ENCODE measurements around the gene SLC34A1. TPM values are rescaled to one million over a fixed set of nuclear protein-coding genes. Genes with fewer than 3 reads are reported as not detected.

Gene SLC34A1
- total RNA-seq, 1 donor from 2014 or later, result not detected

DNA sequence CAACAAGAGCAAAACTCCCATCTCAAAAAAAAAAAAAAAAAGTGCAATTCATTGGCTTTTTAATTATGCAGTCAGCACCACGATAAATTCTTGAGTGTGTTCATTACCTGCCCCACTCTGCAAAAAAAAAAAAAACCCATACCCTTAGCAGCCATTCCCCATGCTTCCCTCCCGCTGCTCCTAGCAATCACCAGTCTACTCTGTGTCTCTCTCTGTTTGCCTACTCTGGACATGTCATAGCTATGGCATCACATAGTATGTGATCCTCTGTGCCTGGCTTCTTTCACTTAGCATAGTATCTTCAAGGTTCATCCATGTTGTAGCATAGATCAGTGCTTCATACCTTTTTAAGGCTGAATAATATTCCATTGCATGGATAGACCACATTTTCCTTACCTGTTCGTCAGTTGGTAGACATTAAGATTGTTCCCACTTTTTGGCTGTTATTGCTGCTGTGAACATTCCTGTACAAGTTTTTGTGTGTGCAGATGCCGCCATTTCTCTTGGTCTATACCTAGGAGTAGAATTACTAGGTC is 55.4 kb downstream of the SLC34A1 start:
- Mint-ChIP-seq H3K36me3 (ENCODE audit: unreplicated experiment) (peaks cover 5% of the 10 kb centered on the region), H3K9me3 (ENCODE audit: unreplicated experiment) (peaks cover 7% of the 10 kb centered on the region), H3K27ac (ENCODE audit: unreplicated experiment) (no peak overlapping the region), H3K4me1 (ENCODE audit: low read depth, unreplicated experiment) (peaks cover 11% of the 10 kb centered on the region), H3K4me3 (ENCODE audit: unreplicated experiment) (no peak overlapping the region), H3K27me3 (ENCODE audit: unreplicated experiment) (peaks cover 6% of the 10 kb centered on the region)
- TF ChIP-seq, protein P1, sequence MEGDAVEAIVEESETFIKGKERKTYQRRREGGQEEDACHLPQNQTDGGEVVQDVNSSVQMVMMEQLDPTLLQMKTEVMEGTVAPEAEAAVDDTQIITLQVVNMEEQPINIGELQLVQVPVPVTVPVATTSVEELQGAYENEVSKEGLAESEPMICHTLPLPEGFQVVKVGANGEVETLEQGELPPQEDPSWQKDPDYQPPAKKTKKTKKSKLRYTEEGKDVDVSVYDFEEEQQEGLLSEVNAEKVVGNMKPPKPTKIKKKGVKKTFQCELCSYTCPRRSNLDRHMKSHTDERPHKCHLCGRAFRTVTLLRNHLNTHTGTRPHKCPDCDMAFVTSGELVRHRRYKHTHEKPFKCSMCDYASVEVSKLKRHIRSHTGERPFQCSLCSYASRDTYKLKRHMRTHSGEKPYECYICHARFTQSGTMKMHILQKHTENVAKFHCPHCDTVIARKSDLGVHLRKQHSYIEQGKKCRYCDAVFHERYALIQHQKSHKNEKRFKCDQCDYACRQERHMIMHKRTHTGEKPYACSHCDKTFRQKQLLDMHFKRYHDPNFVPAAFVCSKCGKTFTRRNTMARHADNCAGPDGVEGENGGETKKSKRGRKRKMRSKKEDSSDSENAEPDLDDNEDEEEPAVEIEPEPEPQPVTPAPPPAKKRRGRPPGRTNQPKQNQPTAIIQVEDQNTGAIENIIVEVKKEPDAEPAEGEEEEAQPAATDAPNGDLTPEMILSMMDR (IDR thresholded peaks at IDR 0.05; ENCODE audit: partially characterized antibody, unreplicated experiment), result no peak
- no peak for DNase-seq

DNA sequence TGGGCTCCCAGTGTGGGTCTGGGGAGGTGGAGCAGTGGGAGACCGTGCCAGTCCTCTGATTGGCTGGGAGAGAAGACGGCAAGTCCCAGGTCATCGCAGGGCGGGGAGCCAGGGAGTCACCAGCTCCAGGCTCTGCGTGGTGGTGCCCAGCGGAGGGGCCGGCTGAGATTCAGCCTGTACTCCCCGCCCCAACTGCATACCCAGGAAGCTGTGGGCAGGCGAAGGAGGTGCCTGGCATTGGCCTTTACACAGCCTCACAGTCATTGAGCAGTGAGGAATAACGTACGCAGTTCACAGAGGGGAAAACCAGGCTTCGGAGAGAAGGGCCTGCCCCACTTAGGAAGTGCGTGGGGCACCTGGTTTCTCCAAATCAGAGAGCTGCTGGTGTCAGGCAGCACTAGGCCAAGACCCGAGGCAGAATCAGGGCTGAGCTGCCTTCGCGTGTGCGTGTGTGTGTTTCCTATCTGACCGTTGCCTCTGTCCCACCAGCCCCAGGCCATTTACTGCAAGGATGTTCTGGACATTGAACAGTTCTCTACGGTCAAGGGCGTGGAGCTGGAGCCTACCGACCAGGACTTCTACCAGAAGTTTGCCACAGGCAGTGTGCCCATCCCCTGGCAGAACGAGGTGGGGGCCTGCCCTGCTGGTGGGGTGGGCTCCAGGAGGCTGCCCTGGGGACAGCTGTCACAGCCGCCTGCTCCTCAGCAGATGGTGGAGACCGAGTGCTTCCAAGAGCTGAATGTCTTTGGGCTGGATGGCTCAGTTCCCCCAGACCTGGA is 56.2 kb downstream of the SLC34A1 start:
- no peak for DNase-seq
- H3K27ac Mint-ChIP-seq (ENCODE audit: unreplicated experiment), result peak overlapping the region; percentile 66
- H3K4me3 Mint-ChIP-seq (ENCODE audit: unreplicated experiment), result no peak overlapping the region
- H3K4me1 Mint-ChIP-seq (ENCODE audit: low read depth, unreplicated experiment), result peaks cover 14% of the 10 kb centered on the region
- peaks cover 5% of the 10 kb centered on the region for H3K36me3 Mint-ChIP-seq (ENCODE audit: unreplicated experiment)
- H3K9me3 Mint-ChIP-seq (ENCODE audit: unreplicated experiment), result peaks cover 12% of the 10 kb centered on the region
- peaks cover 10% of the 10 kb centered on the region for H3K27me3 Mint-ChIP-seq (ENCODE audit: unreplicated experiment)
- TF ChIP-seq, protein P1 (IDR thresholded peaks at IDR 0.05; ENCODE audit: partially characterized antibody, unreplicated experiment), result no peak

DNA sequence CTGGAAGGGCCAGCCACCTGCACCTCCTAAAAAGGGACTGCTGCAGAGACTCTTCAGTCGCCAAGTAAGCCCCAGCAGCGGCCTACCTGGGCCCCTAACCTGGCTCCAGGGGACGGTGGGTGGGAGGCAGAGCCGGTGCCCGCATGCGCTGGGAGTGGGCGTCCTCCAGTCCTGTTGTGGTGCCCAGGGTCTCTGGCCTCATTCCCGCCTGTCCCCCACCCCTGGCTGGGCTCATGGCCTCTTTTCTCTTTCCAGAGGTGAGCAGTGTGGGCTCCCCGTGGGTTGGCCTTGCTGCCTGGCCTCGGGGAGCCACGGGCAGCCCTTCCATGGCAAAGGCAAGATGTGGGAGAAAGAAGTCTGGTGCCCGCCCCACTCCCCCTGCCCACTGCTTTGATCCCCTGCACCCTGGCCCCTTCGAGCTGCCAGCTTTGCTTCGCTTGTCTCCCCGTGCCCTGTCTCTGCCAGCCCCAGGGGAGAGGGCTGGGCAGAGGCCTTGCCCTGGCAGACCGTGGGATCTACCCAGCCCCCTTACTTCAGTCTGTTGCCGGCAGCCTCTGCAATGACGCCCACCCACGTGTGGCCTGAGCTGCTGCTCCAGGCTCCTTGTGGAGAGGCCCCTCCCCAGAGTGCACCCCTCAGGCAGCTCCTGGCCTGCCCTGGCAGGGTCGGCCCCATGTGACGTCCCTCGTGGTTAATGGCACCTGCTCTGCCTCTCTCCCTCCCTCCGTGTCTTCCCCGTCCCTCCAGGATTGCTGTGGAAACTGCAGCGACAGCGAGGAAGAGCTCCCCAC is 57.0 kb downstream of the SLC34A1 start:
- H3K4me1 Mint-ChIP-seq (ENCODE audit: low read depth, unreplicated experiment), result peaks cover 19% of the 10 kb centered on the region
- no peak for DNase-seq
- no peak overlapping the region for H3K27ac Mint-ChIP-seq (ENCODE audit: unreplicated experiment)
- H3K9me3 Mint-ChIP-seq (ENCODE audit: unreplicated experiment), result peaks cover 19% of the 10 kb centered on the region
- TF ChIP-seq, protein P1 (IDR thresholded peaks at IDR 0.05; ENCODE audit: partially characterized antibody, unreplicated experiment), result no peak
- peaks cover 15% of the 10 kb centered on the region for H3K27me3 Mint-ChIP-seq (ENCODE audit: unreplicated experiment)
- peaks cover 5% of the 10 kb centered on the region for H3K36me3 Mint-ChIP-seq (ENCODE audit: unreplicated experiment)
- H3K4me3 Mint-ChIP-seq (ENCODE audit: unreplicated experiment), result no peak overlapping the region

GRCh38 chr5:177442066-177442826 is 58.0 kb downstream of the SLC34A1 start:
- H3K36me3 Mint-ChIP-seq (ENCODE audit: unreplicated experiment), result peaks cover 5% of the 10 kb centered on the region
- H3K4me3 Mint-ChIP-seq (ENCODE audit: unreplicated experiment), result peak overlapping the region; percentile 20
- no peak for DNase-seq
- peaks cover 19% of the 10 kb centered on the region for H3K9me3 Mint-ChIP-seq (ENCODE audit: unreplicated experiment)
- H3K27ac Mint-ChIP-seq (ENCODE audit: unreplicated experiment), result no peak overlapping the region
- H3K4me1 Mint-ChIP-seq (ENCODE audit: low read depth, unreplicated experiment), result peaks cover 19% of the 10 kb centered on the region
- TF ChIP-seq, protein P1 (IDR thresholded peaks at IDR 0.05; ENCODE audit: partially characterized antibody, unreplicated experiment), result no peak
- peaks cover 15% of the 10 kb centered on the region for H3K27me3 Mint-ChIP-seq (ENCODE audit: unreplicated experiment)
